Fibroblast of mammary gland (primary cell): ENCODE data around the gene TRERF1.
A peak's percentile ranks its signal among the peaks of the same experiment; 100 is the strongest.

ENCODE experiments used
- DNase-seq: peaks from one replicate; pipeline ENCODE4 v3.0.0-alpha.2; 2010; ENCODE audit warnings: low read depth
- H3K4me3 ChIP-seq: 2 replicates; pipeline ENCODE4 v1.5.1; 2011; ENCODE audit warnings: low read depth, mild to moderate bottlenecking, low read length, moderate library complexity; ENCODE audit not compliant: control insufficient read depth
- CTCF ChIP-seq: conservative IDR thresholded peaks from 2 replicates; pipeline ENCODE4 v1.5.1; 2011; ENCODE audit warnings: low read depth, low read length, inconsistent platforms; ENCODE audit not compliant: control insufficient read depth, insufficient read depth

The TRERF1 gene

GRCh38 chr6:42341771-42342553 lies 109.8 kb downstream of the TRERF1 start:
- DNase-seq, result no peak
- H3K4me3 ChIP-seq, result no peak overlapping the region
- TF ChIP-seq CTCF, result no peak

- no peak for DNase-seq
- no peak overlapping the region for H3K4me3 ChIP-seq
- TF ChIP-seq CTCF, result no peak
These were observed 110.5 kb downstream of the TRERF1 start for GRCh38 chr6:42341221-42341620.

- no peak overlapping the region for H3K4me3 ChIP-seq
- no peak for DNase-seq
- no peak for TF ChIP-seq CTCF
These were observed 111.2 kb downstream of the TRERF1 start for GRCh38 chr6:42340511-42340910.

GRCh38 chr6:42339991-42340401 lies 111.7 kb downstream of the TRERF1 start:
- no peak overlapping the region for H3K4me3 ChIP-seq
- peak; percentile 30 for DNase-seq
- TF ChIP-seq CTCF, result no peak

GRCh38 chr6:42338744-42339222 lies 112.9 kb downstream of the TRERF1 start:
- peak; percentile 24 for TF ChIP-seq CTCF
- DNase-seq, result peak; percentile 100

GRCh38 chr6:42337985-42338743 lies 113.6 kb downstream of the TRERF1 start:
- no peak for DNase-seq
- no peak for TF ChIP-seq CTCF
- H3K4me3 ChIP-seq, result no peak overlapping the region

More at GRCh38 chr6:42338744-42339222, 112.9 kb downstream of the TRERF1 start:
- no peak overlapping the region for H3K4me3 ChIP-seq
